ENCODE results near the gene NAV3. TPM values are rescaled to one million over a fixed set of nuclear protein-coding genes. Genes with fewer than 3 reads are reported as not detected.

The NAV3 gene
- total RNA-seq, 2 donors from 2014 or later: 0.20 to 1.9 TPM

DNA sequence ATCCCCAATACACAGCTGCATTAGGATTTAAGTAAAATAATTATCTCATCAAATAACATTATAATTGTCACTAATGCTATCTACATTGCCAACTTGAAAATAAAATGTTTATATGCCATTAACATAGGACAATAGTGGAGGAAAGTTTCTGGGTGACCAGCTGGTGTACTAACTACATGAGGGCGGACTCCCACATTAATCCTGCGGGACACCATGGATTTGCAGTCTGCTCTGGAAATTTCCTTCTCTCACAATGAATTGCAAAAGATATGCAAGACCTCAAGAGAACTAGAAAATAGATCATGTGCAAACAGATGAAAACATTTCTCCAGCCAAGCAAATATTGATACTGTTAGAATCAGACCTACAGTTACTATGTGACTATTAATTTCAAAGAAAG is 390.1 kb downstream of the NAV3 start:
- no peaks in the 10 kb centered on the region for H3K36me3 Mint-ChIP-seq (ENCODE audit: low read depth)
- Histone ChIP-seq H3K27ac (ENCODE audit: low read depth, low read length) (no peak overlapping the region), H3K4me3 (ENCODE audit: low read length) (no peak overlapping the region), H3K9me3 (ENCODE audit: control insufficient read depth, low read length) (no peaks in the 10 kb centered on the region), H3K4me1 (ENCODE audit: control insufficient read depth, insufficient read depth, low read length) (no peaks in the 10 kb centered on the region), H3K27me3 (ENCODE audit: control insufficient read depth, insufficient read depth, low read length, poor library complexity, severe bottlenecking) (no peaks in the 10 kb centered on the region), H3K36me3 (ENCODE audit: control insufficient read depth, insufficient read depth, low read length) (no peaks in the 10 kb centered on the region), H3K9ac (ENCODE audit: extremely low read depth, low read length, poor library complexity, severe bottlenecking) (no peak overlapping the region)
- no peak for DNase-seq
- H3K9me3 Mint-ChIP-seq: no peaks in the 10 kb centered on the region
- TF ChIP-seq, protein P1, sequence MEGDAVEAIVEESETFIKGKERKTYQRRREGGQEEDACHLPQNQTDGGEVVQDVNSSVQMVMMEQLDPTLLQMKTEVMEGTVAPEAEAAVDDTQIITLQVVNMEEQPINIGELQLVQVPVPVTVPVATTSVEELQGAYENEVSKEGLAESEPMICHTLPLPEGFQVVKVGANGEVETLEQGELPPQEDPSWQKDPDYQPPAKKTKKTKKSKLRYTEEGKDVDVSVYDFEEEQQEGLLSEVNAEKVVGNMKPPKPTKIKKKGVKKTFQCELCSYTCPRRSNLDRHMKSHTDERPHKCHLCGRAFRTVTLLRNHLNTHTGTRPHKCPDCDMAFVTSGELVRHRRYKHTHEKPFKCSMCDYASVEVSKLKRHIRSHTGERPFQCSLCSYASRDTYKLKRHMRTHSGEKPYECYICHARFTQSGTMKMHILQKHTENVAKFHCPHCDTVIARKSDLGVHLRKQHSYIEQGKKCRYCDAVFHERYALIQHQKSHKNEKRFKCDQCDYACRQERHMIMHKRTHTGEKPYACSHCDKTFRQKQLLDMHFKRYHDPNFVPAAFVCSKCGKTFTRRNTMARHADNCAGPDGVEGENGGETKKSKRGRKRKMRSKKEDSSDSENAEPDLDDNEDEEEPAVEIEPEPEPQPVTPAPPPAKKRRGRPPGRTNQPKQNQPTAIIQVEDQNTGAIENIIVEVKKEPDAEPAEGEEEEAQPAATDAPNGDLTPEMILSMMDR (conservative IDR thresholded peaks at IDR 0.05): no peak
- H3K4me1 Mint-ChIP-seq: peaks cover 5% of the 10 kb centered on the region
- no peak overlapping the region for H3K27ac Mint-ChIP-seq
- H3K4me3 Mint-ChIP-seq: no peak overlapping the region
- WGBS, 2 experiments (ENCODE audit: insufficient coverage in 1 of 2, insufficient read length in 1 of 2): 86 to 94% methylated on average over 2 of the region's 2 CpGs
- H3K27me3 Mint-ChIP-seq (ENCODE audit: insufficient read depth): no peaks in the 10 kb centered on the region

DNA sequence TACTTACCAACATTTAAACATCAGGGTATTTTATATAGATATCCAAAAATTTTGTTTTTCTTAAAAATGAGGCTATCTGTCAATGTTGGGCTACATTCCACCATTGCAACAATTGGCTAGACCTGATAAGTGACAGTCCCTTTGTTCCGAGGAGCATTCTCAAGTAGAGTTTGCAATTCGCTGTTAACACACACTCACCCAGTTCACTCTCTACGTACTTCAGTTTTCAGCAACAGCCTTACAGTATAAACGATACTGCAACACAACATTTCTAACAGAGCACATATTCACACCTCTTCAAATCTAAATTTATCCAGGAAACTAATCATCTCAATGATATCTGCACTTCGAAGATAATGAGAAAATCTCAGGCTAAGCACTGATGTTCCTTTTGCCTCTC is 393.5 kb downstream of the NAV3 start:
- 86 to 87% methylated on average over 2 to 5 of the region's 5 CpGs for WGBS, 2 experiments (ENCODE audit: insufficient coverage in 1 of 2, insufficient read length in 1 of 2)
- H3K9me3 Mint-ChIP-seq: peaks cover 6% of the 10 kb centered on the region
- H3K4me3 Mint-ChIP-seq: no peak overlapping the region
- Histone ChIP-seq H3K27ac (ENCODE audit: low read depth, low read length) (no peak overlapping the region), H3K9me3 (ENCODE audit: control insufficient read depth, low read length) (peaks cover 10% of the 10 kb centered on the region), H3K4me1 (ENCODE audit: control insufficient read depth, insufficient read depth, low read length) (no peaks in the 10 kb centered on the region), H3K36me3 (ENCODE audit: control insufficient read depth, insufficient read depth, low read length) (no peaks in the 10 kb centered on the region), H3K27me3 (ENCODE audit: control insufficient read depth, insufficient read depth, low read length, poor library complexity, severe bottlenecking) (no peaks in the 10 kb centered on the region), H3K4me3 (ENCODE audit: low read length) (no peak overlapping the region), H3K9ac (ENCODE audit: extremely low read depth, low read length, poor library complexity, severe bottlenecking) (no peak overlapping the region)
- no peaks in the 10 kb centered on the region for H3K36me3 Mint-ChIP-seq (ENCODE audit: low read depth)
- H3K4me1 Mint-ChIP-seq: peaks cover 5% of the 10 kb centered on the region
- no peak for DNase-seq
- H3K27me3 Mint-ChIP-seq (ENCODE audit: insufficient read depth): no peaks in the 10 kb centered on the region
- TF ChIP-seq, protein P1 (conservative IDR thresholded peaks at IDR 0.05): no peak
- no peak overlapping the region for H3K27ac Mint-ChIP-seq

DNA sequence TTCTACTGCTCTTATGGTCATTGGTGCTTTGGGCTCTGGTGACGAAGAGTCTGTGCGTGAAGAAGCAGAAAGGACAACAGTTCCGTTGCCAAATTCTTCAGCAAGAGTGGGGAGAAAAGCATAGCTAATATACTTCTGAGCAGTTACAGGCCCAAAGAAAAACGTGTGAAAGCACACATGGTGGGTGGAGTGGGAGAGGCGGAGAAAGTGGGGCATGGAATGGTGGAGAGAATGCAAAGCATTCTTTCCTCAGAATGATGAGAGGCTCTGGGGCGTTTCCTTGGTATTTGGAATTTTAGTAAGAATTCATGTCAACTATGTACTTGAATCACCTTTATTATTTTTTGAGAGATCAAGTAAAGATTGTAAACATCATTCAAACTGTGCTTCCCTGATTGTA is 396.1 kb downstream of the NAV3 start:
- Mint-ChIP-seq H3K4me3 (no peak overlapping the region), H3K27me3 (ENCODE audit: insufficient read depth) (no peaks in the 10 kb centered on the region), H3K4me1 (peaks cover 12% of the 10 kb centered on the region), H3K27ac (no peak overlapping the region), H3K36me3 (ENCODE audit: low read depth) (no peaks in the 10 kb centered on the region), H3K9me3 (peaks cover 8% of the 10 kb centered on the region)
- Histone ChIP-seq H3K27ac (ENCODE audit: low read depth, low read length) (no peak overlapping the region), H3K9ac (ENCODE audit: extremely low read depth, low read length, poor library complexity, severe bottlenecking) (no peak overlapping the region), H3K36me3 (ENCODE audit: control insufficient read depth, insufficient read depth, low read length) (no peaks in the 10 kb centered on the region), H3K9me3 (ENCODE audit: control insufficient read depth, low read length) (peaks cover 10% of the 10 kb centered on the region), H3K4me3 (ENCODE audit: low read length) (no peak overlapping the region), H3K27me3 (ENCODE audit: control insufficient read depth, insufficient read depth, low read length, poor library complexity, severe bottlenecking) (no peaks in the 10 kb centered on the region), H3K4me1 (ENCODE audit: control insufficient read depth, insufficient read depth, low read length) (no peaks in the 10 kb centered on the region)
- TF ChIP-seq, protein P1 (conservative IDR thresholded peaks at IDR 0.05): no peak
- 84 to 85% methylated on average over 5 of the region's 6 CpGs for WGBS, 2 experiments (ENCODE audit: insufficient coverage in 1 of 2, insufficient read length in 1 of 2)
- DNase-seq: no peak
